GM12875 (cell line): ENCODE measurements around the gene TPD52L2.

Source experiments
- H3K4me3 ChIP-seq: one replicate; pipeline ENCODE4 v1.5.1; 2011; ENCODE audit warnings: low read depth, low read length, control low read depth
- TF ChIP-seq, protein P1 (sequence below): IDR thresholded peaks from 2 replicates; pipeline ENCODE4 v1.5.1; 2011; ENCODE audit warnings: low read depth, mild to moderate bottlenecking, control low read depth, inconsistent platforms, low read length, moderate library complexity, borderline replicate concordance; ENCODE audit not compliant: insufficient read depth

Gene TPD52L2

GRCh38 chr20:63856098-63856511 is 9.0 kb upstream of the TPD52L2 start:
- no peak overlapping the region for H3K4me3 ChIP-seq
- TF ChIP-seq, protein P1, sequence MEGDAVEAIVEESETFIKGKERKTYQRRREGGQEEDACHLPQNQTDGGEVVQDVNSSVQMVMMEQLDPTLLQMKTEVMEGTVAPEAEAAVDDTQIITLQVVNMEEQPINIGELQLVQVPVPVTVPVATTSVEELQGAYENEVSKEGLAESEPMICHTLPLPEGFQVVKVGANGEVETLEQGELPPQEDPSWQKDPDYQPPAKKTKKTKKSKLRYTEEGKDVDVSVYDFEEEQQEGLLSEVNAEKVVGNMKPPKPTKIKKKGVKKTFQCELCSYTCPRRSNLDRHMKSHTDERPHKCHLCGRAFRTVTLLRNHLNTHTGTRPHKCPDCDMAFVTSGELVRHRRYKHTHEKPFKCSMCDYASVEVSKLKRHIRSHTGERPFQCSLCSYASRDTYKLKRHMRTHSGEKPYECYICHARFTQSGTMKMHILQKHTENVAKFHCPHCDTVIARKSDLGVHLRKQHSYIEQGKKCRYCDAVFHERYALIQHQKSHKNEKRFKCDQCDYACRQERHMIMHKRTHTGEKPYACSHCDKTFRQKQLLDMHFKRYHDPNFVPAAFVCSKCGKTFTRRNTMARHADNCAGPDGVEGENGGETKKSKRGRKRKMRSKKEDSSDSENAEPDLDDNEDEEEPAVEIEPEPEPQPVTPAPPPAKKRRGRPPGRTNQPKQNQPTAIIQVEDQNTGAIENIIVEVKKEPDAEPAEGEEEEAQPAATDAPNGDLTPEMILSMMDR, result no peak

- TF ChIP-seq, protein P1, result no peak
- H3K4me3 ChIP-seq, result no peak overlapping the region
Observed at GRCh38 chr20:63857764-63858392, 7.2 kb upstream of the TPD52L2 start.

- no peak overlapping the region for H3K4me3 ChIP-seq
- TF ChIP-seq, protein P1, result no peak
Observed at GRCh38 chr20:63858393-63859165, 6.5 kb upstream of the TPD52L2 start.

GRCh38 chr20:63859166-63859699 is 5.8 kb upstream of the TPD52L2 start:
- TF ChIP-seq, protein P1, result no peak
- H3K4me3 ChIP-seq, result no peak overlapping the region

DNA sequence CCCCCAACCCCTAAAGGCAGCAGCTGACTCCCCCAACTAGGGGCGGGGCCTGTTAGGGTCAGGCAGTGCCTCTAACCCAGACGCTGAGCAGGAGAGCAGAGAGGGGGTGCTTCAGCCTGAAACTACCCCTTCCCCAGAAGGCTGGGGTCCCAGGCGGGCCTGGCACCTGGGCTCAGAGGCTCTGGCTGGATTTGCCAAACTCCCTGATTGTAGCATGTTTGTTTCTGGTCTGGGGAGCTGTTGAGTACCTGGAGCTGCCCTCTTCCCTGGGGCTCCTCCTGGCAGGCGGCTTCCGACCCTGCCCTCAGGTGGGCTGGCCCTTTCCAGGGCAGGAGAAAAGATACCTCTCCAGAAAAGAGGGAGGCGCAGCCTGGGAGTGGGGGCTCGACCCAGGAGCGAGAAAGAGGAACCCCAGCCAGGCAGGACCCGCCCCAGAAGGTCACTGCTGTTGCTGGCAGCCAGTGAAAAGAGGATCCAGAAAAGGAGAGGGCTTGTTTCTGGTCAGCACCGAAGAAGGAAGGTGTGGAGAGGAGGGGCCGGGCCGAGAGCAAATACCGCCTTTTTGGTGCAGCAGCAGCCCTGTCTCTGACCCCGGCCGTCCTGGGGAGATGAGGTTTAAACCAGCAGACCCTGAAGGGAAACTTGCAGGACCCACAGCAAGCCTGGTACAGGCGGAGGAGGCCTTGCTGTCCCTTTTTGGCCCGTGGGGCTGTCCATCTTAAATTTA is 4.6 kb upstream of the TPD52L2 start:
- TF ChIP-seq, protein P1, result no peak
- no peak overlapping the region for H3K4me3 ChIP-seq

GRCh38 chr20:63861365-63861934 is 3.6 kb upstream of the TPD52L2 start, which contains the start of gene ABHD16B:
ABHD16B (plus strand) TSS chr20:63861498; CDS start chr20:63861541, 43 bp downstream.
- H3K4me3 ChIP-seq, result no peak within 1 kb of the TSS
- TF ChIP-seq, protein P1, result no peak
